Neural cell (in vitro differentiated cells): ENCODE measurements around the gene ABHD2.

Experiments
- EP300 ChIP-seq: fragments of 450-650 bp; conservative IDR thresholded peaks from 2 replicates; pipeline ENCODE4 v1.6.1; 2014; ENCODE audit warnings: antibody characterized with exemption, mild to moderate bottlenecking, moderate library complexity; ENCODE audit not compliant: poor library complexity, severe bottlenecking
- RAD21 ChIP-seq: fragments of 450-650 bp; conservative IDR thresholded peaks from 2 replicates; pipeline ENCODE4 v1.6.1; 2014; ENCODE audit warnings: antibody characterized with exemption, mild to moderate bottlenecking, moderate library complexity

DNA sequence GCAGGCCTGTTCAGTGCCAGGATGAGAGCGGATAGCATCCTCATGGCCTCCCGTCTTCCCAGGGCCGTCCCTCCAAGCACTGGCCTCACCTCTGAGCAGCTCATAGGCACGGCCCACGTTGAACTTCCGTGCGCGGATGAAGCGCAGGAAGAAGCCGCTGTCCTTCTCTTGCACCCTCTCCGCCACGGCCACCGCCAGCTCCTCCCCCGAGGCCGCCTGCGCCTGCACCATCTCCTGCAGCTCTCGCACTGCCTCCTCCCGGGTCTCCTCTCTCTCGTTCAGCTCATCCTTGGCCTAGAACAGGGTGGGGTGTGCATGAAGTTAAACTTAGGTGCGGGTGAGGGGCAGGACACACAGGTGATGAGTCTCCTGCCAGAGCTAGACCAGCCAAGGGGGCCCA lies 128.8 kb downstream of the ABHD2 start:
- TF ChIP-seq RAD21 (no peak), EP300 (no peak)
